GM12874 (cell line): ENCODE measurements around the gene HSP90AB1.

Experiments used
- TF ChIP-seq, protein P1 (sequence below): IDR thresholded peaks from 2 replicates; pipeline ENCODE4 v1.5.1; 2011; ENCODE audit warnings: low read depth, mild to moderate bottlenecking, control low read depth, low read length, moderate library complexity; ENCODE audit not compliant: insufficient read depth

Gene HSP90AB1

GRCh38 chr6:44219815-44220784, 26.8 kb upstream of the HSP90AB1 start:
- TF ChIP-seq, protein P1, sequence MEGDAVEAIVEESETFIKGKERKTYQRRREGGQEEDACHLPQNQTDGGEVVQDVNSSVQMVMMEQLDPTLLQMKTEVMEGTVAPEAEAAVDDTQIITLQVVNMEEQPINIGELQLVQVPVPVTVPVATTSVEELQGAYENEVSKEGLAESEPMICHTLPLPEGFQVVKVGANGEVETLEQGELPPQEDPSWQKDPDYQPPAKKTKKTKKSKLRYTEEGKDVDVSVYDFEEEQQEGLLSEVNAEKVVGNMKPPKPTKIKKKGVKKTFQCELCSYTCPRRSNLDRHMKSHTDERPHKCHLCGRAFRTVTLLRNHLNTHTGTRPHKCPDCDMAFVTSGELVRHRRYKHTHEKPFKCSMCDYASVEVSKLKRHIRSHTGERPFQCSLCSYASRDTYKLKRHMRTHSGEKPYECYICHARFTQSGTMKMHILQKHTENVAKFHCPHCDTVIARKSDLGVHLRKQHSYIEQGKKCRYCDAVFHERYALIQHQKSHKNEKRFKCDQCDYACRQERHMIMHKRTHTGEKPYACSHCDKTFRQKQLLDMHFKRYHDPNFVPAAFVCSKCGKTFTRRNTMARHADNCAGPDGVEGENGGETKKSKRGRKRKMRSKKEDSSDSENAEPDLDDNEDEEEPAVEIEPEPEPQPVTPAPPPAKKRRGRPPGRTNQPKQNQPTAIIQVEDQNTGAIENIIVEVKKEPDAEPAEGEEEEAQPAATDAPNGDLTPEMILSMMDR: no peak

DNA sequence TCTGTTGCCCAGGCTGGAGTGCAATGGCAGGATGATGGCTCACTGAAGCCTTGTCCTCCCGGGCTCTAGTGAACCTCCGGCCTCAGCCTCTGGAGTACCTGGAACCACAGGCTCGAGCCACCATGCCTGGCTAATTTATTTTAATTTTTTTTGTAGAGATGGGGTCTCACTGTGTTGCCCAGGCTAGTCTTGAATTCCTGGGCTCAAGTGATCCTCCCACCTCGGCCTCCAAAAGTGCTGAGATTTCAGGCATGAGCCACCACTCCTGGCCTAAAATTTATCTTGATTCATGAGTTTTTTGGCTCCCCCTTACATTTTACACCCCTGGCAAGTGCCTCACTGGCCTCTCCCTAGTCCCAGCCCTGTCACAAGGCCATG, 26.0 kb upstream of the HSP90AB1 start:
- TF ChIP-seq, protein P1: no peak

GRCh38 chr6:44221291-44221960, 25.5 kb upstream of the HSP90AB1 start:
- TF ChIP-seq, protein P1: peak; percentile 98

- TF ChIP-seq, protein P1: no peak
Observed at GRCh38 chr6:44221961-44222335, 25.0 kb upstream of the HSP90AB1 start.

DNA sequence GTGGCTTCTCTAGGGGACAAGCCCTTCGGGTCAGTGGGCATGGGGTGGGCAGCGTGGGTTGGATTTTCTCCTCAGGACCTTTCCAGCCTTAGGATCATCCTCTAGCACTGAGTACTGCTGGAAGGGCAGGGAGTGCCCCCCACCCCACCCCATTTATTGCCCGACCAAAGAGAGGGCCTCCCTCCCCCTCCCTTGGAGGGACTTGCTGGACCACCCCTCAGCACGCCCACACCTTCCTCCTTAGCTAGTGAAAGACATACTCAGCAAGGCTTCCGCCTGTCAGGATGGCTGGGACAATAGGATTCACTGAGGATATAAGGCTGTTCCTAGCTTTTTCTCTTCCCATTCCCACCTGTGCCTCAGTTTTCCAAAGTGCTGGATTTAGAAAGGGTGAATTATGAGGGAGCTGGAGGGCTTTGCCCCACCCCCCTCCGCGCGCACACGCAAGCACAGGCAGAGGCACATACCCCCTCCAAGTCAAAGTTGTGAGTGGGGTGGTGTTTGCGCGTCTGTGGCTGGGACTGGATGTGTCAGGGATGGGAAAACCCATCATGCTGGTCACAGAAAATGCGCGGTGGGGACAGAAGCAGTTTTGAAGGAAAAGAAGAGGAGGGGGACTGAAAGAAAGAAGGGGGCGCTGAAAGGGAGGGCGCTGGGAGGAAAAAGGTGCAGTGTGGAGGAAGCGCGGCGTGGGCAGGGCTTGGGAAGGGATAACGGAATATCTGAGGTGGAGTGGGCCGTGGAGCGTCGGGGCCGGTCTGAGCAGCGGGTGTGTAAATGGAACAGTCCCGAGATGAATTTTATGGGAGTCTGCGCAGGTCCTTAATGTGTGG, 24.2 kb upstream of the HSP90AB1 start:
- TF ChIP-seq, protein P1: no peak

GRCh38 chr6:44223319-44224028, 23.4 kb upstream of the HSP90AB1 start, which contains the start of gene SLC29A1:
SLC29A1 (plus strand) TSS chr6:44223595; CDS start chr6:44227314, 3,719 bp downstream.
- TF ChIP-seq, protein P1: 0 out of 2 replicates have a peak, but pooled peaks have one; percentile 3
